NCI-H2196 treated with DMSO at 0.1 percent for 48 hours (cell line): ENCODE measurements around the gene KIF6.

Source experiments
- DNase-seq: peaks from one replicate; lab custom pipeline; 2025; ENCODE audit not compliant: unreplicated experiment; lab: John Stamatoyannopoulos, UW

KIF6 gene

GRCh38 chr6:39330057-39330456 lies 395.2 kb downstream of the KIF6 start:
- no peak for DNase-seq

GRCh38 chr6:39328066-39328465 lies 397.1 kb downstream of the KIF6 start:
- no peak for DNase-seq

DNA sequence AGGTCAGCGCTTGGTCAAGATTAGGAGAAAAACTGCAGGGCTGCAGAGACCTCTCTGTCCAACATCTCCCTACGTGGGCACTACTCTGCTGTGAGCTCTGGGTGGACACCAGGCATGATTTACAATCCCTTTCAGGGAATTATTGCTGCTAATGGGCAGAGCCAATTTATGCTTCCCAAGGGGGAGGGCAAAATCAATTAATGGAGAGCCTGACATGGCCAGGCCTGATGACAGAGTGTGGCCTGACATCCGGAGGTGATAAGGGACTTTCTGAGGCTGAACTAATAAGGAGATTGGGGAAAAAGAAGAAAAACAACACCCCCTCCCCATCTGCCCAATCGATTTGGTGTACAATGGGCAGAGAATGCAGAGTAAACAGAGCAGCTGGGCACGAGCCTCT lies 397.7 kb downstream of the KIF6 start:
- no peak for DNase-seq

GRCh38 chr6:39322306-39322850 lies 402.8 kb downstream of the KIF6 start, which contains the start of gene KCNK16:
Gene KCNK16 (minus strand): TSS chr6:39322702. CDS start chr6:39322540, 162 bp downstream.
- DNase-seq = no peak

DNA sequence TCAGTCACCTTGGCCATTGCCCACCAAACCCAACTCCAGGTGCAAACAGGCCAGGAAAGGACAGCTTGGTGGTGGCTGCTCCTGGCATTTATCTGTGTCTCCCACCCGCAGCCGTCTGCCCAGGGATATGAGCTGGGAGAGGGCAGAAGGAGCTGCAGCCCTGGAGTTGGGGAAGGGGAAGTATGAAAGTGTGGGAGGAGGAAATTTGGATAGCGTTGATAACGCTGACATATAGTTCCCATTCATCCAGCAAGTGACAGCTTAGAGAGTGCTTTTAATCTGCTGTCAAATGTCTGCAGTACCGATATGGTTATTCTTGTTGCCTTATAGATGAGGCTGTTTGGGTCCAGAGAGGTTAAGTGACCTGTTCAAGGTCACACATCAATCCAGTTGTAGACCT lies 403.4 kb downstream of the KIF6 start:
- DNase-seq = no peak

- no peak for DNase-seq
These were observed 404.7 kb downstream of the KIF6 start for GRCh38 chr6:39320363-39320984.

GRCh38 chr6:39319621-39320362 lies 405.4 kb downstream of the KIF6 start:
- no peak for DNase-seq

DNA sequence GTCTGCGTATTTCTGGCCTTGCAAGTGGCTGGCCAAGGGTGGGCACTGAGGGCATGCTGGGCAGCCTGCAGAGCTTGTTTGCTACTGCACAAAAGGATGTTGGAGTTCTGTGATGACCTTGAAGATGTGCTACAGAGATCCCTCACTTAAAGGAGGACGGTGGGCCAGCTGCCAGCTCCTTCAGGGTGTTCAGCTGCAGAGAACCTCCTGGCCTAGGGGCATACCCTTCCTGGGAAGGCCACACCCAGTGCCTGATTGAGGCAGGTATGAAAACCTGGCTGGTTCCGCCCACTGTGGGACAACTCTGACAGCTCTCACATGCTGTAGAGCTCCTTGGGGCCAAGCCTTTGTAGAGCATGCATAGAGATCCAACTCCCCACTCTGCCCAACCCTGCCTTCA lies 408.0 kb downstream of the KIF6 start:
- DNase-seq = no peak

GRCh38 chr6:39314273-39314795 lies 410.9 kb downstream of the KIF6 start, which contains the start of gene KCNK17:
Gene KCNK17 (minus strand): TSS chr6:39314419. CDS start chr6:39314320, 99 bp downstream.
- no peak for DNase-seq

GRCh38 chr6:39313526-39314272 lies 411.5 kb downstream of the KIF6 start:
- no peak for DNase-seq

DNA sequence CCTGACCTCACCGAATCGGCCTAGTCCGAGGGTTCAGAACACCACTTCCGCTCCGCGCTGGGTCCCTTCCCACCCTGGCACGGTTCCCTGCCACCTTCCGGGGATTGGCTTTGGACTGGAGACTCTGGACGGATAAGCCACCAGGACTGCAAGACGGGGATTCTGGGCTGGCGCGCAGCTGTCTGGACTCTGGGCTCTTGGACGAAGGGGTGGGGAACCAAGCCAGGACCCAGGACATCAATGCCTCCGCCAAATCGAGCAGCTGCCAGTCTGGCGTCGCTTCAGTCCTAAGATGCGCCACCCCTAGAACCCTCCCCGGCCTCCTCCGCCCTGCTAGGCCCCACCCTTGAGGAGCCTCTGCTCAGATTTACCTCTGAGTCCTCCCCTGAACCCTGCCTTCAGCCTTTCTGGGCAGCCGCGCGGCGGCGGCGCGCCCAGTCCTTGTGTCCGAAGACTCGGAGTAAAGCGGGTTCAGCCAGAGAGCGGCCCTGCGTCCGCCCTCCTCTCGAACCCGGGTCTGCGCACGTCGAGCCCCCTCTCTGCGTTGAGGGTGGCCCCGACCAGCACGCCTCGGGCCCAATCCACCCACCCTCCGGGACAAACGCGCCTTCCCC lies 412.2 kb downstream of the KIF6 start:
- DNase-seq = no peak

DNA sequence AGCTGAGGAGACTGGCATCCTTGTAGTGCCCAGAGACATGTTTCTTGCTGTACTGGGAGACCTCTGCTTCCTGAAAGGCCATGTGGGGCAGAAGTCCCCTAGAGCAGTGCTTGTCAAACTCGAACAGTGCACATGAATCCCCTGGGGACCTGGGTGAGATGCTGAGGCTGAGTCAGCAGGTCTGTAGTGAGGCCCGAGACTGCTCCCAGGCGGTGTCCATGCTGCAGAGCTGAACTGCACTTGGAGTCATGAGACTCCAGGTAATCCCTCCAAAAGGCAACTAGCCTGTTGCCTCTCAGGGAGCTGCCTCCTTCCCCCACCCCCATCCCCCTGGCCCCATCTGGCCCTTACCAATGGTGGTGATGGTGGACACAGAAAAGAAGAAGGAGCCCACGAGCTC lies 414.7 kb downstream of the KIF6 start:
- no peak for DNase-seq

- DNase-seq = peak; percentile 49
These were observed 415.2 kb downstream of the KIF6 start for GRCh38 chr6:39309942-39310531.

DNA sequence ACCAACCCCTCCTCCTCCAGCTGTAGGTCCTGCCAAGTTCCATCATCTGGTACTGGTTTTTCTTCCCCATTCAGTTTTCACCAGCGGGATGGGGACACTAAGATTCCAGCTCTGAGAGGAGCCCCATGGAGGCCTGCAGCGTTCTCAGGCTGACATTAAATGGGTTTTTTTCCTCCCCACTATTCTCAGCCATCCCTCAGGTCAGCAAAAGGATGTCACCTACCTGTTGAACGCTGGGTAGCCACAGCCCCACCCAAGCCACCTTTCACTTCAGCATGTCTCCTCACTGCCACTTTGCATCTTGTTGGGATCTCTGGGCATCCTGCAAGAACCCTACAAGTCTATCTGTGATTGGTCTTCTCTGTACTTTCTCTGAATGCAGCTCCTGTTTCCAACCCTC lies 417.7 kb downstream of the KIF6 start:
- DNase-seq = no peak

- DNase-seq = no peak
These were observed 420.3 kb downstream of the KIF6 start for GRCh38 chr6:39304951-39305350.

DNA sequence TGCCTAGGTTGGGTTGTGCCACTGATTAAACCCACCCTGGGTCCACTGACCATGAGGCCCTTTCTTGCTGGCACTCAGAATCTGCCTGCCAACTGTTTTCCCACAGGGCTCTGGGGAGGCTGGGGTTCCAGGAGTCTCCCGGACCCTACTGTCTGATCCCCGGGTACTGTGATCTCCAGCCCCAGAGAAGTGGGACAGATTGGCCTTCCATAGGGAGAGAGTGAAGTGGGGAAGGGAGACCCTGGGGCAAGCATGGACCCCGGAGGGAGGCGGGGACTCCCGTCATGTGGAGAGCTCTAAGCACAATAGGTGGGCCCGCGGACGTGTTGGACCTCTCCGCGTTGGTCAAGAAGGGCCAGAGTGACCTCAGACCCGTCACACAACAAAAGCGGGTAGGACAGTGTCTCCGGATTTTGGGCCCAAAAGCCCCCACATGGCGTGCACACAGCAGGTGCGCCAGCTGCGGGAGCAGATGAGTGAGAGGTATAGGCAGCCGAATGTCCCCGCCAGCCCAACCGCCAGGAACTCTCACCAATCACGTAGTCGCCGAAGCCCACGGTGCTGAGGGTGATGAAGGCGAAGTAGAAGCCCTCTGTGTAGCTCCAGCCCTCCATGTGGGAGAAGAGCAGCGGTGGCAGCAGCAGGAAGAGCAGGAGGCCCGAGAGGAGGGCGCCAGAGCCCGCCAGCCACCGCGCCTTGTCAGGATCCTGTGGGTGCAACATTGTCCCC lies 421.6 kb downstream of the KIF6 start:
- no peak for DNase-seq

DNA sequence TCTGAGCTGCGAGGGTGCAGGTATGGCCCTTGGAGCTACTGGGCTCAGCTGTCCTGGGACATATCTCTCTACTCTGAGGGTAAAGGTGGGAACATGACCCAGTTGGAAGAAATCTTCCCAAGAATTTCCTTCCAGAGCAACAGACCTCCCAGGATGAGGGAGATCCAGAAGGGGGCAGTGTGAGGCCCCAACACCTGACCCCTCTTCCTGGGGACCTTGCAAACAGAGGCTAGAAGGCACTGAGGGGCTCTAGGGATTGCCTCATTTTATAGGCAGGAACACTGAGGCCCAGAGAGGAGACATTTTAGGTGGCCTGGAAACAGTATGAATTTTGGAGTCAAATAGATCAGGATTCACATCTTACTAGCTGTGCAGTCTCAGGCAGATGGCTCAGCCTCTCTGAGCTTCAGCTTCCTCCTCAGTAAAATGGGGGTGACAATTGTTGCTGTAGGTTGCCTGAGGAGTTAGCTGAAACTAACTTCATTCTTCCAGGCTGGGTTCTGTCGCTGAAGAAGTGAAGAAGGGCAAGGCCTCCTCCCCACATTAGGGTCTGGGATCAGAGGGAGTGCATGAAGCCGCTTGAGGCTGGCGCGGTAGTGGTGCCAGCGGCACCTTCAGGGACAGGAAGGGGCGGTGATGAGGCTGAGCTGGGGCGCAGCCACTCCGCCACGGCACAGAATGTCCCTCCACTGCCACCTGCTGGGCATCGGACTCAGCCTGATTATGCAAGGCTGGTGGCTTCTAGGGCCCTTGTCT lies 422.4 kb downstream of the KIF6 start:
- peak; percentile 51 for DNase-seq

DNA sequence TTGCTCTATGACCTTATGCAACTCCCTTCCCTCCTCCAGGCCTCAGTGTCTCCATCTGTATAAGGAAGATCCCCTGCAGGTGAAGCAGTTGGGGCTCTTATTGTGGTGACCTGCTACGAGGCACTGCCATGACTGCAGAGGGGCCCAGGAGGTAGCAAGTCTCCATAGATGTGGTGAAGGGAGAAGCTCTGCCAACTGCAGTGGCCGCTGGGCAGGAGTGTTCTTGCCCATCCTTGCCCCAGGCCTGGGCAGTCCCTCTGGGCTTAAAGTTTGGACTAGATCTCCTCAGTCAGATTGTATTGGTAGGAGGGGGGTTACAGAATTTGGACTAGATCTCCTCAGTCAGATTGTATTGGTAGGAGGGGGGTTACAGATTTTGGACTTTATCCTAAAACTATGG lies 423.2 kb downstream of the KIF6 start:
- DNase-seq = no peak

DNA sequence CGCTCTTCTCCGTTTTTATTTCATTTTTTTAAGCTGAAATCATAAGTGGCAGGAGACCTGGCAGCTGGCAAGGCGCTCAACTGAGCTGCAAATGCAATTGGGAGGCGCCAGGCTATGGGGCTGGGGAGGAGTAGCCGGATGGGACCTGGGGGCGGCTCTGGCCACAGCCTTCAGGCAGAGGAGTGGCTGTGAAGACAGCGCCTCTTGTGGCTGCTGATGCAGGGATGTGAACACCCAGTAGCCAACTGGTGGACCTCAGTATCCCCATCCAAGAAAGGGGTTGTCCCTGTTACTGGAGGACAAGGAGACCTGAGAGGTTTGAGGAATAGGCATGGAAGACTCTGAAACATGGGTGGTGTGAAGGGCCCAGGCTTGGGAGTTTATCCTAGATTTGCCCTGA lies 423.6 kb downstream of the KIF6 start:
- DNase-seq = no peak
